GM19395 (cell line): ENCODE measurements around the gene GNAT1.
"Not testable (repeated sequence)": the region's sequence is repeated elsewhere in the genome, so short reads cannot be mapped to it uniquely, and the experiment has no call there.

Source experiments
- ATAC-seq: cut with Tn5 transposase; IDR thresholded peaks from one replicate; pipeline ENCODE4 v1.9.1; 2021; ENCODE audit warnings: mild to moderate bottlenecking, moderate library complexity; ENCODE audit not compliant: unreplicated experiment

The GNAT1 gene

GRCh38 chr3:50237754-50238548 is 46.5 kb downstream of the GNAT1 start:
- no peak for ATAC-seq

- no peak for ATAC-seq
Observed at GRCh38 chr3:50238549-50239026, 47.2 kb downstream of the GNAT1 start.

GRCh38 chr3:50239649-50240048 is 48.2 kb downstream of the GNAT1 start:
- ATAC-seq: no peak

GRCh38 chr3:50241163-50241562 is 49.8 kb downstream of the GNAT1 start:
- no peak for ATAC-seq

GRCh38 chr3:50241713-50242380 is 50.4 kb downstream of the GNAT1 start:
- no peak for ATAC-seq

- ATAC-seq: no peak
Observed at GRCh38 chr3:50242381-50242770, 51.0 kb downstream of the GNAT1 start.

GRCh38 chr3:50242851-50243542 is 51.6 kb downstream of the GNAT1 start:
- ATAC-seq: no peak

- ATAC-seq: no peak
Observed at GRCh38 chr3:50243543-50243895, 52.1 kb downstream of the GNAT1 start.

GRCh38 chr3:50244813-50245212 is 53.4 kb downstream of the GNAT1 start:
- not testable (repeated sequence) for ATAC-seq

GRCh38 chr3:50245251-50245745 is 53.9 kb downstream of the GNAT1 start:
- ATAC-seq: no peak

GRCh38 chr3:50245831-50246516 is 54.6 kb downstream of the GNAT1 start:
- ATAC-seq: peak; percentile 68

- ATAC-seq: peak; percentile 45
Observed at GRCh38 chr3:50246517-50246954, 55.1 kb downstream of the GNAT1 start.
